GM18951 (cell line): ENCODE data around the gene RNF157.

ENCODE experiments used
- POLR2A ChIP-seq: IDR thresholded peaks from 4 replicates; pipeline ENCODE4 v1.6.1; 2011; ENCODE audit warnings: mild to moderate bottlenecking; ENCODE audit not compliant: insufficient read length, insufficient read depth; ENCODE audit errors: extremely low read depth
- in situ Hi-C: fragments of 300-500 bp; cut with MboI; formaldehyde crosslinking; loops from one replicate; pipeline ENCODE4 v1.12.0; 2022; ENCODE audit warnings: low sequenced_read_pairs, mixed read lengths, inconsistent platforms; ENCODE audit not compliant: unreplicated experiment

RNF157 gene

GRCh38 chr17:76176701-76177574 lies 63.4 kb downstream of the RNF157 start:
- TF ChIP-seq POLR2A: no peak
- in situ Hi-C loops: no loop called here

- in situ Hi-C loops: no loop called here
- no peak for TF ChIP-seq POLR2A
Observed at GRCh38 chr17:76174037-76174436, 66.3 kb downstream of the RNF157 start.

- no peak for TF ChIP-seq POLR2A
- in situ Hi-C loops: no loop called here
Observed at GRCh38 chr17:76173474-76173873, 66.8 kb downstream of the RNF157 start.

GRCh38 chr17:76171706-76172105 lies 68.6 kb downstream of the RNF157 start:
- no peak for TF ChIP-seq POLR2A
- in situ Hi-C loops: no loop called here

GRCh38 chr17:76170114-76170513 lies 70.2 kb downstream of the RNF157 start:
- no peak for TF ChIP-seq POLR2A
- in situ Hi-C loops: no loop called here

GRCh38 chr17:76166906-76167305 lies 73.4 kb downstream of the RNF157 start:
- in situ Hi-C loops: no loop called here

GRCh38 chr17:76166168-76166567 lies 74.1 kb downstream of the RNF157 start:
- in situ Hi-C loops: no loop called here
- no peak for TF ChIP-seq POLR2A

More at GRCh38 chr17:76166906-76167305, 73.4 kb downstream of the RNF157 start:
- no peak for TF ChIP-seq POLR2A

GRCh38 chr17:76164331-76164730 lies 76.0 kb downstream of the RNF157 start:
- no peak for TF ChIP-seq POLR2A
- in situ Hi-C loops: no loop called here

- in situ Hi-C loops: no loop called here
- TF ChIP-seq POLR2A: no peak
Observed at GRCh38 chr17:76163919-76164318, 76.4 kb downstream of the RNF157 start.

GRCh38 chr17:76161619-76162266 lies 78.5 kb downstream of the RNF157 start:
- no peak for TF ChIP-seq POLR2A
- in situ Hi-C loops: no loop called here

GRCh38 chr17:76160896-76161528 lies 79.3 kb downstream of the RNF157 start:
- TF ChIP-seq POLR2A: no peak
- in situ Hi-C loops: no loop called here

GRCh38 chr17:76159157-76159556 lies 81.1 kb downstream of the RNF157 start:
- in situ Hi-C loops: no loop called here
- TF ChIP-seq POLR2A: no peak

GRCh38 chr17:76157759-76158158 lies 82.5 kb downstream of the RNF157 start:
- no peak for TF ChIP-seq POLR2A
- in situ Hi-C loops: no loop called here
